Measurements from ENCODE around the gene LCN15.

LCN15 gene

GRCh38 chr9:136754059-136754572 is 10.2 kb downstream of the LCN15 start:
- DNase-seq: no peak

- DNase-seq: no peak
Measured at GRCh38 chr9:136753371-136754058, 10.8 kb downstream of the LCN15 start.

DNA sequence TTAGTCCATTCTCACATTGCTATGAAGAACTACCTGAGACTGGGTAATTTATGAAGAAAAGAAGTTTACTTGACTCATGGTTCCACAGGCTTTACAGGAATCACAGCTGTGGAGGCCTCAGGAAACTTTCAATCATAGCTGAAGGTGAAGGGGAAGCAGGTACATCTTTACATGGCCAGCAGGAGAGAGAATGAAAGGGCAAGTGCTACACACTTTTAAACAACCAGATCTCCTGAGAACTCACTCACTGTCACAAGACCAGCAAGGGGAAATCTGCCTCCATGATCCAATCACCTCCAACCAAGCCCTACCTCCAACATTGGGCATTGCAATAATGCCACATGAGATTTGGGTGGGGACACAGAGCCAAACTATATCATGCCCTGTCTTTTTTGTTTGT is 12.5 kb downstream of the LCN15 start:
- no peak for DNase-seq

DNA sequence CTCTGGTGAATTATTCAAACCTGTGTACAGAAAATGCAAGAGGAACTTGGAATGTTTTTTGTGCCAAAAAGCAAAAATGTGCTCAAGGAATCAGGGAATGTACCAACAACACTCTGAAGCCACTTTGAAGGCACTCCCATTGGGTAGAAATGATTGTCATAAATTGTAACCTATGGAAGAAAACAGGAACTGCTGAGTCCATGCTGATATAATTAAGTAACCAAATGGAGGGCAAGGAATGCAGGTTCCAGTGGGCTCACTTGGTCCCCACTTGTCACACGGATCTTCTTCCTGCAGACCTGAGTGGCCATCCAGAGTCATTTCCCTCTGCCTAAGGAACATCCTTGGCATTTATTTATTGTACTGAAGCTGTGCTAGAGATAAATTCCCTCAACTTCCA is 13.1 kb downstream of the LCN15 start:
- DNase-seq: no peak

- DNase-seq: no peak
Measured at GRCh38 chr9:136750526-136750925, 13.8 kb downstream of the LCN15 start.

DNA sequence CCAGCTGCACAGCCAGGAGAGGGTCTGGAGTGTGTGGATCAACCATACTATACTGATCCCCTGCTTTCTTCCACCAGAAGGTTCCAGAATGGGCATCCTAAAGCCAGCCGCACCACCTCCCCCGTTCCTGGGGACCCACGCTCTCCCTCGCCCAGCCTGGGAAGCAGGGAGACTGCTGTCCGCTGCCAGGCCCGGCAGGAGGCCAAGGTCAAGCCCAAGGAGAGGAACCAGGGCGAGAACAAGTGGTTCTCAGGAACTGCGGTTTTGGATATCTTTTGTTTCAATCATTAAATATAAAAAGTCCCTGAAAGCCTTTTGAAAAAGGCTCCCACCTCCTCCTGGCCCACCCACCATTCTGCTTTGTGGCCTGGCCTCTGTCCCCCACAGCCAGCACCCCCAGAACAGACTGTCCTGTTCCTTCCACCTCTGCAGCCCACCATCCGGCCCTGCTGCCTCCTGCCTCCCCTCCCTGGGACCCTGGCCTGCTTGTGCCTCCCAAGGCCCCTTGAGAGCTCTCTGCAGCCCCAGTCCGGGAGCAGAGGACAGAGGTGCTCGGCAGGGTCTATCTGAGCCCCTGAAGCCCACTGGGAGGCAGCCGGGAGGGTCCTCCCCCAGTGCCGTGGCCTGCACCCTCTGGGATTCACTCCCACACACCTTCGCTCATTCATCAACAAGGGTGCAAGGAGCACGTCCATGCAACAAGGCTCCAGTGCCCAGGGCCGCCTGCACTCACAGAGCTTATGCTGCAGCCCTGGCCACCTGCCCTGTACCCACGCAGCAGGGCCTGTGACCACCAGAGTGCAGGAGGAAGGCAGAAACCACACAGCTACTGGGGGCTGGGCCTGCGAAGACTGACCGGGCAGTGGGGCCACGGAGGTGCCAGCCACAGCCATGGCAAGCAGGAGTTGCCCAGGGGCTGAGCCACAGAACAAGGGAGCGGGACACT is 15.4 kb downstream of the LCN15 start:
- DNase-seq: no peak

GRCh38 chr9:136748201-136748600 is 16.1 kb downstream of the LCN15 start, which contains the start of gene LCN6:
Gene LCN6 (minus strand): TSS chr9:136748525. CDS start chr9:136748483, 42 bp downstream.
- no peak for DNase-seq

DNA sequence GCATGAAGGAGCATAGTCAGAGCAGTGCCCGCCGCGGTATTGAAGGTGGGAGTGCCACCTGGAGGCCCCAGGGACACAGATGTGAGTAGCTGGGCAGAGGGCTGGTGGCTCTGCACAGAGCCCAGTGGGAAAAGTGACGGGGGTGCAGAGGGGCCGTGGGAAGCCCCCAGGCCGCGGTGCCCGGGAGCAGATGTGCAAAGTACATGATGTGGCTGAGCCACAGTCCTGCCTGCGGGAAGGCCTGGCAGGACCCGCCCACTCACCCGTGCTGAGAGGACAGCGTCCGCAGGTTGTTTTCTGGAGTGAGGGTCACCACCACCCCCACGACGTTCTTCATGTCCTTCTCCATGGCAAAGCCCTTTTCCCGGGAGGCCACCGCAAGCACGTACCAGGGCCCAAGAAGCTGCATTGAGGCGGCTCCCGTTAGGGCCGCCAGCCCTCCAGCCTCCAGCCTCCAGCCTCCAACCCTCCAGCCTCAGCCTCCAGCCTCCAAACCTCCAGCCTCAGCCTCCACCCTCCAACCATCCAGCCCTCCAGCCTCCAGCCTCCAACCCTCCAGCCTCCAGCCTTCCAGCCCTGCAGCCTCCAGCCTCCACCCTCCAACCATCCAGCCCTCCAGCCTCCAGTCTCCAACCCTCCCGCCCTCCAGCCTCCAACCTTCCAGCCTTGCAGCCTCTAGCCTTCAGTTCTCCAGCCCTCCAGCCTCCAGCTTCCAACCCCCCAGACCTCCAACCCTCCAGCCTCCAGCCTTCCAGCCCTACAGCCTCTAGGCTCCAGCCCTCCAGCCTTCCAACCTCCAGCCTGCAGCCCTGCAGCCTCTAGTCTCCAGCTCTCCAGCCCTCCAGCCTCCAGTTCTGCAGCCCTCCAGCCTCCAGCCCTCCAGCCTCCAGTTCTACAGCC is 16.9 kb downstream of the LCN15 start:
- DNase-seq: no peak

DNA sequence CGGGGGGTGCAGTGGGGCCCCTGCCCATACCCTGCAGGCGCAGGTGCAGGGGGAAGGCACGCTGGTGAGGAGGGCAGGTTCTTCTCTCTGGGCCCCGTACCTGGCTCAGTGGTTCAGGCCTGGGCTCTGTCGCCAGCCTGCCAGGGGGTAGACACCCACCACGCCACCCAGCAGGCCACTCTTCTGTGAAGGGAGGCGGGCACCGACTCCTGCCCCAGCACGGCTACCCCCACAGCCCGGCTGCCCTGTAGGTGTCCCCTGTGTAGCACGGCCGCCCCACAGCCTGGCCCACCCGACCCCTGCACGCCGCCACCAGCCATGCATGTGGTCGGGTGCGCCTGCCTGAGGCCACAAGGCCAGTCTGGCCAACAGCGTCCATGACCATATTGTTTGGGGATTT is 17.7 kb downstream of the LCN15 start:
- no peak for DNase-seq

GRCh38 chr9:136746155-136746490 is 18.2 kb downstream of the LCN15 start:
- DNase-seq: no peak

- no peak for DNase-seq
Measured at GRCh38 chr9:136745389-136746154, 18.7 kb downstream of the LCN15 start.

DNA sequence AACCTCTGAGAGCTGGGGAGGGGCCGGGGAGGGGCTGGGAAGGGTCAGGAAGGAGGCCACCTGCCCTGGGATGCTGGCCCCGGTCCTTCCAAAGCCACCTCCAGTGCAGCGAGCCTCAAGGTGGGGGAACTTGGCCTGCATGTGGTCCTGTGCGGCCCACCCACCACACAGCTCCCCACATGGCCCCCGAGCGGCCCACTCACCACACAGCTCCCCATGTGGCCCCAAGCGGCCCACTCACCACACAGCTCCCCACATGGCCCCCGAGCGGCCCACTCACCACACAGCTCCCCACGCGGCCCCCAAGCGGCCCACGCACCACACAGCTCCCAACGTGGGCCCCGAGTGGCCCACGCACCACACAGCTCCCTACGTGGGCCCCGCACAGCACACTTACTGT is 19.5 kb downstream of the LCN15 start:
- DNase-seq: no peak

DNA sequence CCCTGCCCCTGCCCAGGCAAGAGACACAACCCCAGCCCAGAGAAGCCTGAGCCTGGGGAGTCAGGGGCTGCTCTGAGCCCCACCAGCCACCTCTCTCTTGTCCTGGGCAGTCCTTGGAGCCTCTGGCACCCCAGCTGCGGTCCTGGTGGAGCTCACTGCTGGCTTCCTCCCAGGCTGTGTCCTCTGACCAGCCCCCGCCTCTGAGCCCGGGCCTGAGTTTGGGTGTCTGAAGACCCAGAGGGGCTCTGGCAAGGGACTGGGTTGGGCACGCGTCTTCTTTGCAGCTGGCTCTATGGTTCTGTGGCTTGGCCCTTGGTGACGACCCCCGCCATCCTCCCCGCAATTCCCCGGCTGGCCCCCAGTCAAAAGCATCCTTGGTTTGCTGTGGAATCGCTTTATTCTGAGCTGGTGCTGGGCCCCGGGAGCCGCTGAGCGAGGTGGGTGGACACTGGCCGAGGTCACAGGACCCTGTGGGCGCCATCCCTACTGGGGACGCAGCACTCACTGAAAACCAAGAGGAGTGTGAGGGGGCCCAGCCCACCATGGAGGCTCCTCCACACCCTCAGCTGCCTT is 20.6 kb downstream of the LCN15 start:
- DNase-seq: no peak

- DNase-seq: no peak
Measured at GRCh38 chr9:136742591-136743391, 21.5 kb downstream of the LCN15 start, which contains the start of gene LCN10. Gene LCN10 (minus strand): TSS chr9:136742940. CDS start chr9:136742903, 37 bp downstream.

DNA sequence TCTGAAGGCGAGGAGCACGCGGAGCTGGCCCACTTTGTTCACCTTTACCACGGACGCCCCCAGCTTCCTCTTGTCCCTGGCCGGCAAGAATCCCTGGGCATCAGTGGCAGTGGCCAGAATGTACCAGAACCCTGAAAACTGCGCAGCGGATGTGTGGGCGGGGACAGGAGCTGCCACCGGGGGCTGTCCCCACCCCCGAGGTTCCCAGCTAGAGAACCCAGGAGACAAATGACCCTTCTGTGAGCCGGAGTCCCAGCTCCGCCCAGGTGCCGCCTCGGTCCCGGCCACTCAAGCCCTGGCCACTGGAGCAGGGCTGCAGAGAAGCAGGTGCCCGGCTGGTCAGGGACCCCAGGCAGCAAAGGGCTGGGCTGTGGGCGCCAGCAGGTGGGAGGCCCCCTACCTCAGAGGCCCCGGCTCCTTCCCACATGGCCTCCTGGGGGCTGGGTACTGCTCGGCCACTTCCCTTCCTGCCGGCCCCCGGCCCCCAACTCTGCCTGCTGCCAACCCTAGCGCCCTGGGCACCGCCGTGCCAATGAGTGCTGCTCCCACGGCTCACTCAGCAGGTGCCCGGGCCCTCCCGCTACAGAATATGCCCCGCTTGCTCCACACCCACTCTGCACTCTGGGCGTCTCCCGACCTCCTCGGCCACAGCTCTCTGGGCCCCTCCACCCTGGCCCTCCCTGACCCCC is 22.3 kb downstream of the LCN15 start:
- DNase-seq: no peak

- no peak for DNase-seq
Measured at GRCh38 chr9:136740971-136741882, 23.1 kb downstream of the LCN15 start.

DNA sequence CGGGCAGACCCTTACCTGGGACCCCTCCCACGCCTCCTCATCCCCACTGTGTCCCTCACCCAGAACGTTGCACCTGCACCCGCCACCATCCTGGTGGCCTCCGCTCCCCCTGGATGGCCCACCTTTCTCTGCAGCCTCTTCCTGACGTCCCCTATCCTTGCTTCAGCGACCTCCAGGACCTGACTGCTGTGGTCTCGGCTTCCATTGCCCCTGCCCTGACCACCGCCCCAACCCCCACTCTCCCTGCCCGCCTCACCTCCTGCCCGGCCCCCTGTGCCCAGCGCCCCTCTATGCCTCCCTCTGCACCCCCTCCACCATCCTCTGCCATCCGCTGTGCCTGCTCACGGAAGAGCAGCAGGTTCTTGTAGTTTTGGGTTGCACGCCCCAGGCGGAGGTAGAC is 23.8 kb downstream of the LCN15 start:
- no peak for DNase-seq

DNA sequence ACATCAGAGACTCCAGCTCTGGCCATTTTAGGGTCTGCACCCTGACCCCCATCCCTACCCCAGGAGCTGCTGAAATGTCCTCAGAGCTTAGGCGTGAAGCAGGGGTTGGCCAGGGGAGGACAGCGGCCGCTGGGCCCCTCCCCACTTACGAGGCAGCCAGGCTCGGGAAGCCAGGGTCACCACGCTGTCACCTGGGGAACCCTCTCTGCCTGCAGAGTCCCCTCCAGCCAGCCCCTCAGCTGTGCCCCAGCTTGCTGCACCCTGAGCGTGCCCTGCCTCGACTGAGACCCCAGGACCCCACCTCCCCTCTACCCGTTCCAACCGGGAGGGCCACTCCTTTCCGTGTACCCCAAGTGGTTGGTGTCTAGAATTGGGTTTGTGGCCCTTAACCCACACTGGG is 24.2 kb downstream of the LCN15 start:
- DNase-seq: no peak

- DNase-seq: no peak
Measured at GRCh38 chr9:136739509-136739908, 24.8 kb downstream of the LCN15 start.

Measured in NCI-H748 treated with DMSO at 0.1 percent for 48 hours (cell line).